AG04449 (cell line): ENCODE data around the gene SH2D4B.

Experiments
- CTCF ChIA-PET: fragments of 350-600 bp; formaldehyde crosslinking; extraction: SDS; loops from one replicate; lab custom pipeline; 2021; ENCODE audit warnings: antibody characterized with exemption; lab: Yijun Ruan, JAX
- POLR2A ChIA-PET: fragments of 400-600, 350-600 bp; formaldehyde crosslinking; extraction: SDS; loops from one replicate; lab custom pipeline; 2020; ENCODE audit warnings: antibody characterized with exemption, inconsistent platforms; lab: Yijun Ruan, JAX
- DNase-seq: peaks from one replicate; pipeline ENCODE4 v3.0.0-alpha.2; 2010; ENCODE audit warnings: low read depth, low spot score
- H3K4me3 ChIP-seq: 2 replicates; pipeline ENCODE4 v1.5.1; 2011; ENCODE audit warnings: low read depth, mild to moderate bottlenecking, control low read depth, low read length
- TF ChIP-seq, protein P1 (sequence below): IDR thresholded peaks from one replicate; pipeline ENCODE4 v1.5.1; 2011; ENCODE audit warnings: mild to moderate bottlenecking, moderate library complexity, low read length, control low read depth, inconsistent platforms; ENCODE audit not compliant: insufficient read depth; ENCODE audit errors: missing control alignments

SH2D4B gene

DNA sequence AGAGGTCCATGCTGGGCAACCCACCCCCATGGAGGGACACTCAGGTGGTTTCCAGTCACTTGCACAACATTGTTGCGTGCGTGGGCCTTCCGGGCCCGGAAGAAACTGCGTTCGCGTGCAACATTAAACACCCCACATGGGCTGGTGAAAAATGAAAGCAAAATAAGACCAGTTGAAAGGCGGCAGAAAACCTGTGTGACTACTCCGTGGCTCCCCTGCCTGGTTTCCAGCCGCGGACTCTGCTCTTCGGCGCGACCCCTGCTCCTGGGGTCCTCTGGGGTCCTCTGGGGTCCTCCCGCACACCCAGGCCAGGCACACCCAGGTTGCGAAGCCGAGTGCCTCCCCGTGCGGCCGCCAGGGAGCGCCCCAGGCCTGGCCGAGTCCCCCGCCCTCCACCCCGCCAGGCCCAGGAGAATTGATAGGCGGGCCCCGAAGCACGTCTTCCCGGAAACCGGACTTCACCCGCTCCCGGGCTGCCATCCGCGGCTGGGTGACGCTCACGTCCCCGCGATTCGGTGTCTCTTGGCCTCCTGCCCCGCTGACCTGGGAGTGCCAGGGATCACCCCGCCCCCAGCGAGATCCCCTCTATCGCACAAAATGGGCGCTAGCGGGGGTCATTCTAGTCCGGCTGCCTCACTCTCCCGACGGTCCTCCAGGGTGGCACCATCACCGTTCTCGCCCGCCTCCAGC, 1.9 kb upstream of the SH2D4B start:
- POLR2A ChIA-PET, result no interaction called here
- TF ChIP-seq, protein P1, sequence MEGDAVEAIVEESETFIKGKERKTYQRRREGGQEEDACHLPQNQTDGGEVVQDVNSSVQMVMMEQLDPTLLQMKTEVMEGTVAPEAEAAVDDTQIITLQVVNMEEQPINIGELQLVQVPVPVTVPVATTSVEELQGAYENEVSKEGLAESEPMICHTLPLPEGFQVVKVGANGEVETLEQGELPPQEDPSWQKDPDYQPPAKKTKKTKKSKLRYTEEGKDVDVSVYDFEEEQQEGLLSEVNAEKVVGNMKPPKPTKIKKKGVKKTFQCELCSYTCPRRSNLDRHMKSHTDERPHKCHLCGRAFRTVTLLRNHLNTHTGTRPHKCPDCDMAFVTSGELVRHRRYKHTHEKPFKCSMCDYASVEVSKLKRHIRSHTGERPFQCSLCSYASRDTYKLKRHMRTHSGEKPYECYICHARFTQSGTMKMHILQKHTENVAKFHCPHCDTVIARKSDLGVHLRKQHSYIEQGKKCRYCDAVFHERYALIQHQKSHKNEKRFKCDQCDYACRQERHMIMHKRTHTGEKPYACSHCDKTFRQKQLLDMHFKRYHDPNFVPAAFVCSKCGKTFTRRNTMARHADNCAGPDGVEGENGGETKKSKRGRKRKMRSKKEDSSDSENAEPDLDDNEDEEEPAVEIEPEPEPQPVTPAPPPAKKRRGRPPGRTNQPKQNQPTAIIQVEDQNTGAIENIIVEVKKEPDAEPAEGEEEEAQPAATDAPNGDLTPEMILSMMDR, result peak; percentile 35
- CTCF ChIA-PET, result interaction anchor here (0.7 to 1.0 kb wide), 3 partner anchors 26 to 92 kb away, joined by 3 to 5 read pairs (median 3); no protein-coding TSS in a partner anchor
- H3K4me3 ChIP-seq, result no peak overlapping the region
- DNase-seq, result no peak

DNA sequence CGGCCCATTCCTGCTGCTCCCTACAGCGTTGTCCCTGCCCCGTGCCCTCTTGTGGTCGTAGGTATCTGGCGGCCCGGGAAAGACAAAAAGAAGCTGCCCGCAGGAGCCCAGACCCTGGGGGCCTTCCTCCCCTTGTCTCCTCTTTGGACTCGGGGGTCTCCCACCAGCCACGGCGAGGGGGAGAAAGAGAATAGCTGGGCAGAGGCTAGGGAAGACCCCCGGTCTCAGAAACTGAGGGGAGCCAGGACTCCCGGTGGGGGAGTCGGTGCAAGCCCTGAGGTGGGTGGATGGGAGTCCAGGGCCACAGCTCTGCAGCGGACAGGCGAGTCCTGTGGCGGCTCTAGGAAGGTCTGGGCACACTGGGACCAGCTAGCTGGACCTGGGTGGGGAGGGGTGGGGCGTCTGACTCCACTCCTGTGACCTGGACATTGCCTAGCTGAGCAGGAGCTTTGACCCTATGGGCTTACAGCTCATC, 1.3 kb upstream of the SH2D4B start:
- TF ChIP-seq, protein P1, result no peak
- no peak overlapping the region for H3K4me3 ChIP-seq
- CTCF ChIA-PET, result interaction anchor here (0.7 to 1.0 kb wide), 3 partner anchors 26 to 92 kb away, joined by 3 to 5 read pairs (median 3); no protein-coding TSS in a partner anchor
- no peak for DNase-seq
- POLR2A ChIA-PET, result no interaction called here

DNA sequence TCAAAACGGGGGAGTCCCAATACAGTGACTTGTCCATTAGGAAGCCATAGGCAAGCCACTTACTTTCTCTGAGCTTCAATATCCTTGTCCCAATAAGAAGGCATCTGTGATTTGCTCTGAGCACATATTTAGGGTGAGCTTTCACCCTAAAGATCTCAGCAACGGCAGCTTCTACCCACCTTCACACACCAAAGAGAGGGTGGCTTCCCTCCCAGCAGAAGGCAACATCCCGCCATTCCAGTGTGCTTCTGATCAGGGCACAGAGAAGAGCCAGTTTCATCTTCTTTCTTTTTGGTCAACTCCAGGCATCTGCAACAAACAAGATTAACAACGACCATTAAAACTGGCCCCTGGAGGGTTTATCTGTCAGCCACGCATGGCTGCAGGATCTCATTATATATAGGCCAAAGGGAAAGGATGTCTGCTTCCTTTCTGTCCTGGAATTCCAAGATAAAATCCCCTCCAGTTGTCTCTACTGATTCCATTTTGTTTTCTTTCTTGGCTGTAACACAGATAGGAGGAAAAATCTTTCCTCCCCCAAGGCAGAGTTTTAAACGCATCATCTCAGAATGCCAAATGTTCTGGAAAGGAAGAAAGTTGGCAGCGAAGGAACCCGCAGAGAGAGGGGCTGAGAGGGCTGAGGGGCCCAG, 491 bp upstream of the SH2D4B start:
- TF ChIP-seq, protein P1, result no peak
- CTCF ChIA-PET, result interaction anchor here (0.8 kb wide), 1 partner anchor 93 kb away, joined by 5 read pairs; no protein-coding TSS in a partner anchor
- POLR2A ChIA-PET, result no interaction called here
- H3K4me3 ChIP-seq, result no peak overlapping the region
- DNase-seq, result no peak

DNA sequence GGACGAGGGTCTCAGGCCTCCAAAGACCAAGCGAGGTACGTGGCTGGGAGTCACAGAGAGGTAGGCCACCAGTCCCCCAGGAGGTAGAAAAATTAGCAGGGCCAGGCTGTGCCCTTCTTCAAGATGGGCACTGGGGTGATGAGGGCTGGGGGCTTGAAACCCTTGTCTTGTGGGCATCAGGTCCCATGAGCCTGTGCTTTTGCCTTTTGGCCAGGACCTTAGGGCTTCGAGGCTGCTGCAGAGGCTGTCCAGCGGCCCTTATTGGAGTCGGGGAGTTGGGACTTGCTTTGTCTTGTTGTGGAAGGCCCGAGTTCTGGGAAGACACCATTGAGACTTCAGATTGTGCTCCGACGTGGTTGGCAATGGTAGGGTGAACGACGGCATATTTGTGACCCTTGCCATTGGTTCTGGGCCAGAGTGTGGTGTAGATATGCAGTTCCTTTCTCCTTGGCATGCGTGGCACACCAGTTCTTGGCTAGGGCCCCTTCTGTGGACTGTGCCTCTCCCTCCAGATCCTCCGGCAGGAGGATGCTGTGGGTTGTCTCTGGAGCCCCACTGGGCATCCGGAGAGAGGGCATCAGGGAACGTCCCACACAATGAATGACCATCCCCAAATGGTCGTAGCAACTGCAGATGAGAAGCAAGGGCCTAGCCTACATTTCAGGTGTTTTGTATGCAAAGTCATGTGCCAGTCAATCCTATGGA, 931 bp downstream of the SH2D4B start:
- ChIA-PET POLR2A (no interaction called here), CTCF (no interaction called here)
- DNase-seq, result no peak
- H3K4me3 ChIP-seq, result no peak overlapping the region
- TF ChIP-seq, protein P1, result no peak

DNA sequence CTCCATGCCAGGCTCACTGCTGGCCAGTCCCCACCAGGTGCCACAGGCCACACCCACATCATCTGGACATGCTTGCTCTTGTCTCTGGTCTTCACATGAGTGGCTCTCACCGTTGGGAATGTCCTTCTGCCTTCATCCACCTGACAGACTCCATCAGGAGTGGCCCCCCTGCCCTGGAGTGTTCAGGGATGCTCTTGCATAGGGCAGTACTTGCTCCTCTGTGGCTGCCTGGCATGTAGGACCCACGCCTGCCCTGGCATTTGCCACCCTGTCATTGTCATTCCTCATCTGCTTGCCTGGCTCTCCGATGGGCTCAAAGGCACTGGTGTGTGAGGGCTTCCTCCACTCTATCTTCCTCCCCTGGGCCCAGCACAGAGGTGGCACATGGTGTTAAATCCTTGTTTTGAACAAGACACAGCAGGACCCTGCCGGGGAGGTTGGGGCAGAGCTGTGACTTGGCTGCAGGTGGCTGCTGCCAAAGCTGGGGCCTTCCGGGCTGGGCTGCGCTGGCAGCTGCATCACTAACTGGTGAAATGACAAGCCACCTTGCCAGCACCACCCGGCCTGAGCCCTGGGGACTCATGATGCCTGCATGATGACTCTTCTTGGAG, 1.8 kb downstream of the SH2D4B start:
- TF ChIP-seq, protein P1, result no peak
- H3K4me3 ChIP-seq, result no peak overlapping the region
- ChIA-PET CTCF (no interaction called here), POLR2A (no interaction called here)
- DNase-seq, result no peak
